Karpas-422 (cell line): ENCODE measurements around the gene PTPRD. TPM values are rescaled to one million over a fixed set of nuclear protein-coding genes. Genes with fewer than 3 reads are reported as not detected.

Source experiments
- DNase-seq: peaks from one replicate; pipeline ENCODE4 v3.0.0-alpha.2; 2015
- H2AFZ ChIP-seq: fragments of 200-600 bp; sonication (generic); 2 replicates; pipeline ENCODE4 v1.6.1; 2014; ENCODE audit warnings: antibody characterized with exemption, low read length, mixed read lengths
- H3K27ac ChIP-seq: fragments of 200-600 bp; sonication (generic); 2 replicates; pipeline ENCODE4 v1.5.1; 2014; ENCODE audit warnings: mild to moderate bottlenecking, low read length, moderate library complexity
- H3K27me3 ChIP-seq: fragments of 200-600 bp; sonication (generic); 2 replicates; pipeline ENCODE4 v1.6.1; 2014; ENCODE audit warnings: low read length, mixed read lengths
- H3K36me3 ChIP-seq: fragments of 200-600 bp; sonication (generic); 2 replicates; pipeline ENCODE4 v1.6.1; 2014; ENCODE audit warnings: low read length, mixed read lengths; ENCODE audit not compliant: insufficient read depth
- H3K4me1 ChIP-seq: fragments of 200-600 bp; sonication (generic); 2 replicates; pipeline ENCODE4 v1.6.1; 2014; ENCODE audit warnings: mild to moderate bottlenecking, low read length, mixed read lengths
- H3K4me2 ChIP-seq: fragments of 200-600 bp; sonication (generic); 2 replicates; pipeline ENCODE4 v1.6.1; 2014; ENCODE audit warnings: low read length, low read depth, mild to moderate bottlenecking; ENCODE audit not compliant: poor library complexity, severe bottlenecking
- H3K4me3 ChIP-seq: fragments of 200-600 bp; sonication (generic); 2 replicates; pipeline ENCODE4 v1.5.1; 2014; ENCODE audit warnings: mild to moderate bottlenecking, antibody characterized with exemption, low read length, mixed read lengths
- H3K79me2 ChIP-seq: fragments of 200-600 bp; sonication (generic); 2 replicates; pipeline ENCODE4 v1.6.1; 2014; ENCODE audit warnings: mild to moderate bottlenecking, low read length, mixed read lengths
- H3K9ac ChIP-seq: fragments of 200-600 bp; sonication (generic); 2 replicates; pipeline ENCODE4 v1.6.0; 2014; ENCODE audit warnings: low read length
- H3K9me2 ChIP-seq: fragments of 200-600 bp; sonication (generic), shearing (Covaris generic); replicated peaks from 2 replicates; pipeline ENCODE4 v1.6.0; 2014; ENCODE audit warnings: mild to moderate bottlenecking, low read length, moderate library complexity; ENCODE audit not compliant: insufficient read depth
- H3K9me3 ChIP-seq: fragments of 300-700, 200-600 bp; sonication (generic); 2 replicates; pipeline ENCODE4 v1.6.1; 2014; ENCODE audit warnings: low read length, mixed read lengths
- H4K20me1 ChIP-seq: fragments of 200-600 bp; sonication (generic); 2 replicates; pipeline ENCODE4 v1.6.1; 2014; ENCODE audit warnings: mild to moderate bottlenecking, antibody characterized with exemption, low read length, low read depth; ENCODE audit not compliant: insufficient read depth
- total RNA-seq: library from RNA; depleted of rRNA; stranded (reverse); fragments of >200 nt; shearing (Covaris generic); gene quantifications from 2 replicates; pipeline ENCODE4 v1.2.3, GENCODE V29; 2014; ENCODE audit warnings: low replicate concordance

The PTPRD gene
- total RNA-seq, 1 experiment from 2014 or later, result 0.63 TPM

GRCh38 chr9:10005206-10005605 lies 607.6 kb downstream of the PTPRD start:
- Histone ChIP-seq H3K79me2 (no peaks in the 10 kb centered on the region), H2AFZ (no peak overlapping the region), H3K27ac (no peak overlapping the region), H3K4me2 (no peak overlapping the region), H3K4me1 (no peaks in the 10 kb centered on the region), H3K9me2 (0 out of 2 replicates have a peak, but pooled peaks cover 3% of the 10 kb centered on the region), H3K27me3 (no peaks in the 10 kb centered on the region), H3K36me3 (no peaks in the 10 kb centered on the region), H3K4me3 (no peak overlapping the region), H3K9me3 (peaks cover 16% of the 10 kb centered on the region), H3K9ac (no peak overlapping the region), H4K20me1 (no peaks in the 10 kb centered on the region)
- no peak for DNase-seq

DNA sequence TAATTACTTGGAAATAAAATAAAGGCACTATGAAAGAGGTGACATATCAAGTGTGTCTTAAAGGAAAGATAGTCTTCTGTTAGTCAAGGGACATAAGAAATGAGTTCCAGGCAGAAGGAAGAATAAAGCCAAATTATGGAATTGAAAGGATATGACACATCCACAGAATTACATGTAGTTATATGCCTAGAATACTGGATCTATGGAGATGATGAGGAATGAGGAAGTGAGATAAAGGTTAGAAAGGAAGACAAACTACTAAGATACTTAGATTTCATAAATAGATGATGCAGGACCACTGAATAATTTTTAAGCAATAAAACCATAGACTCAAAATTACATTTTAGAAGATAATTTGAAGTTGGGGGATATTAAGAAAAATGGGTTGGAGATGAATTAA lies 609.8 kb downstream of the PTPRD start:
- no peak overlapping the region for H2AFZ ChIP-seq

GRCh38 chr9:10000669-10001068 lies 612.1 kb downstream of the PTPRD start:
- H3K4me1 ChIP-seq, result no peaks in the 10 kb centered on the region
- no peak overlapping the region for H3K9ac ChIP-seq
- no peaks in the 10 kb centered on the region for H3K79me2 ChIP-seq
- H3K9me2 ChIP-seq, result 0 out of 2 replicates have a peak, but pooled peaks cover 3% of the 10 kb centered on the region
- H3K9me3 ChIP-seq, result peaks cover 4% of the 10 kb centered on the region
- no peaks in the 10 kb centered on the region for H4K20me1 ChIP-seq
- H3K36me3 ChIP-seq, result no peaks in the 10 kb centered on the region
- H3K27me3 ChIP-seq, result no peaks in the 10 kb centered on the region
- no peak overlapping the region for H2AFZ ChIP-seq
- no peak overlapping the region for H3K27ac ChIP-seq
- no peak overlapping the region for H3K4me2 ChIP-seq
- no peak overlapping the region for H3K4me3 ChIP-seq
- DNase-seq, result no peak

More for the DNA sequence above, 609.8 kb downstream of the PTPRD start:
- no peak for DNase-seq
- no peaks in the 10 kb centered on the region for H3K27me3 ChIP-seq
- no peaks in the 10 kb centered on the region for H4K20me1 ChIP-seq
- H3K4me2 ChIP-seq, result no peak overlapping the region
- H3K36me3 ChIP-seq, result no peaks in the 10 kb centered on the region
- H3K9ac ChIP-seq, result no peak overlapping the region
- no peak overlapping the region for H3K27ac ChIP-seq
- no peaks in the 10 kb centered on the region for H3K4me1 ChIP-seq
- no peaks in the 10 kb centered on the region for H3K79me2 ChIP-seq
- no peak overlapping the region for H3K4me3 ChIP-seq
- 0 out of 2 replicates have a peak, but pooled peaks cover 3% of the 10 kb centered on the region for H3K9me2 ChIP-seq
- H3K9me3 ChIP-seq, result peaks cover 10% of the 10 kb centered on the region

GRCh38 chr9:9998491-9999287 lies 614.1 kb downstream of the PTPRD start:
- Histone ChIP-seq H3K4me1 (no peaks in the 10 kb centered on the region), H3K79me2 (no peaks in the 10 kb centered on the region), H3K4me2 (no peak overlapping the region), H4K20me1 (no peaks in the 10 kb centered on the region), H3K4me3 (no peak overlapping the region), H2AFZ (no peak overlapping the region), H3K9me2 (no peaks in the 10 kb centered on the region), H3K9me3 (peaks cover 8% of the 10 kb centered on the region), H3K27ac (no peak overlapping the region), H3K9ac (no peak overlapping the region), H3K27me3 (no peaks in the 10 kb centered on the region), H3K36me3 (no peaks in the 10 kb centered on the region)
- DNase-seq, result no peak

- Histone ChIP-seq H3K27ac (no peak overlapping the region), H3K4me3 (no peak overlapping the region), H4K20me1 (no peaks in the 10 kb centered on the region), H3K9me3 (peaks cover 8% of the 10 kb centered on the region), H2AFZ (no peak overlapping the region), H3K4me2 (no peak overlapping the region), H3K27me3 (no peaks in the 10 kb centered on the region), H3K79me2 (no peaks in the 10 kb centered on the region), H3K9me2 (no peaks in the 10 kb centered on the region), H3K36me3 (no peaks in the 10 kb centered on the region), H3K4me1 (no peaks in the 10 kb centered on the region), H3K9ac (no peak overlapping the region)
- no peak for DNase-seq
Measured at GRCh38 chr9:9997585-9997984, 615.2 kb downstream of the PTPRD start.

DNA sequence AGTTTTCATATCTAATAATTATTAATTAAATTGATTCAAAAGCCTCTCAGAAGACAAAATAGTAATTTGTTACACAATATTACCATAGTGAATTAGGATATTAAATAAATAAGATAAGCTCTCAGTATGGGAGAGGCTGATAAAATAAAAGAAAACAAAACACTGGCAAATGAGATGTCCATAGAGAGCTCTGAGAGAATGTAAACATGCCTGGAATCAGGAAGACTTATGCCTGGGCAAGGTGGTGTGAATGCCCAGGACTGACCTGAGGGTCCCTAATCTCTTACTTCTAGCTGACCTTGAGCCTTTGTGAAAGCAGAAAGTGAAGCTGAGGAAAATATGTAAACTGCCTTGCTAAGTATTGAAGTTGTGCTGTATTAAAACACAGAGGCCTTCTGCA lies 616.5 kb downstream of the PTPRD start:
- no peaks in the 10 kb centered on the region for H3K36me3 ChIP-seq
- peaks cover 8% of the 10 kb centered on the region for H3K9me3 ChIP-seq
- H3K9me2 ChIP-seq, result no peaks in the 10 kb centered on the region
- H3K4me1 ChIP-seq, result no peaks in the 10 kb centered on the region
- H3K4me3 ChIP-seq, result no peak overlapping the region
- H3K27me3 ChIP-seq, result no peaks in the 10 kb centered on the region
- no peak overlapping the region for H3K27ac ChIP-seq
- no peak for DNase-seq
- no peak overlapping the region for H3K9ac ChIP-seq
- H3K4me2 ChIP-seq, result no peak overlapping the region
- H2AFZ ChIP-seq, result no peak overlapping the region
- no peaks in the 10 kb centered on the region for H4K20me1 ChIP-seq
- H3K79me2 ChIP-seq, result no peaks in the 10 kb centered on the region

GRCh38 chr9:9992936-9993335 lies 619.9 kb downstream of the PTPRD start:
- Histone ChIP-seq H3K9me2 (no peaks in the 10 kb centered on the region), H3K27me3 (no peaks in the 10 kb centered on the region), H3K27ac (no peak overlapping the region), H3K9ac (no peak overlapping the region), H4K20me1 (no peaks in the 10 kb centered on the region), H3K79me2 (no peaks in the 10 kb centered on the region), H3K4me2 (no peak overlapping the region), H3K36me3 (no peaks in the 10 kb centered on the region), H2AFZ (no peak overlapping the region), H3K4me3 (no peak overlapping the region), H3K9me3 (peaks cover 9% of the 10 kb centered on the region), H3K4me1 (no peaks in the 10 kb centered on the region)
- no peak for DNase-seq

GRCh38 chr9:9973062-9973461 lies 639.7 kb downstream of the PTPRD start:
- H3K36me3 ChIP-seq, result no peaks in the 10 kb centered on the region
- no peak for DNase-seq
- no peaks in the 10 kb centered on the region for H4K20me1 ChIP-seq
- H3K9me3 ChIP-seq, result peaks cover 12% of the 10 kb centered on the region; the same call in 1 of the 2 replicates
- no peak overlapping the region for H3K9ac ChIP-seq
- no peaks in the 10 kb centered on the region for H3K79me2 ChIP-seq
- no peak overlapping the region for H3K4me3 ChIP-seq
- H3K27me3 ChIP-seq, result no peaks in the 10 kb centered on the region
- no peak overlapping the region for H2AFZ ChIP-seq
- H3K9me2 ChIP-seq, result no peaks in the 10 kb centered on the region
- no peak overlapping the region for H3K27ac ChIP-seq
- no peak overlapping the region for H3K4me2 ChIP-seq
- H3K4me1 ChIP-seq, result no peaks in the 10 kb centered on the region
